Kidney (tissue), 14 donors: Measurements from ENCODE around the gene TRAF3. TPM values are rescaled to one million over a fixed set of nuclear protein-coding genes. Genes with fewer than 3 reads are reported as not detected.

Source experiments
- DNase-seq, 5 donors: peaks; one replicate each; pipeline ENCODE4 v3.0.0-alpha.2; 2013 to 2020
- FAIRE-seq: peaks from 2 replicates; lab custom pipeline; 2012; peaks lifted over from hg19 to GRCh38; lab: Jason Lieb, UNC
- H3K27ac ChIP-seq, 2 donors: one replicate each; pipeline ENCODE4 v1.7.0; 2013; ENCODE audit warnings: low read depth in 2 of 2, low read length in 2 of 2, inconsistent platforms in 1 of 2
- H3K27me3 ChIP-seq: one replicate; pipeline ENCODE4 v1.7.1; 2013; ENCODE audit warnings: low read length, inconsistent platforms; ENCODE audit not compliant: control insufficient read depth, insufficient read depth
- H3K36me3 ChIP-seq, 3 donors: one replicate each; pipeline versions ENCODE4 v1.7.0 to v1.7.1; 2013; ENCODE audit warnings: low read length in 3 of 3, control low read depth in 1 of 3, inconsistent platforms in 1 of 3; ENCODE audit not compliant: insufficient read depth in 3 of 3, control insufficient read depth in 2 of 3
- H3K4me1 ChIP-seq, 3 donors: one replicate each; pipeline versions ENCODE4 v1.7.0 to v1.7.1; 2013; ENCODE audit warnings: low read length in 3 of 3, inconsistent platforms in 1 of 3, low read depth in 1 of 3; ENCODE audit not compliant: control insufficient read depth in 2 of 3, insufficient read depth in 2 of 3
- H3K4me3 ChIP-seq, 3 donors: one replicate each; pipeline versions ENCODE4 v1.7.0 to v1.8.1; 2013; ENCODE audit warnings: low read length in 3 of 3, control low read depth in 1 of 3, inconsistent platforms in 1 of 3
- H3K9ac ChIP-seq, 3 donors: one replicate each; pipeline versions ENCODE4 v1.7.0 to v1.7.1; 2013; ENCODE audit warnings: low read length in 3 of 3, control low read depth in 1 of 3, inconsistent platforms in 1 of 3
- H3K9me3 ChIP-seq, 3 donors: one replicate each; pipeline versions ENCODE4 v1.7.0 to v1.7.1; 2013; ENCODE audit warnings: low read length in 3 of 3, control low read depth in 1 of 3, inconsistent platforms in 1 of 3; ENCODE audit not compliant: control insufficient read depth in 2 of 3, insufficient read depth in 1 of 3
- CTCF ChIP-seq: IDR thresholded peaks from 3 replicates; pipeline ENCODE4 v1.5.1; 2012; ENCODE audit warnings: mild to moderate bottlenecking, moderate library complexity, borderline replicate concordance; ENCODE audit not compliant: insufficient read depth; ENCODE audit errors: extremely low read depth
- intact Hi-C: fragments of 100-400 bp; cut with DNase I; formaldehyde crosslinking; loops from one replicate; pipeline ENCODE4 v1.11.1; 2022
- polyA plus RNA-seq: library from polyadenylated mRNA; stranded (reverse); fragments of 350-450 nt; fragmentation: Illumina TruSeq; extraction: RNeasy Lipid Tissue Mini Kit (QIAGEN cat#74804); gene quantifications from one replicate; pipeline ENCODE4 v1.2.3, GENCODE V29; 2014; ENCODE audit warnings: low read depth, low replicate concordance; ENCODE audit not compliant: insufficient read depth
- total RNA-seq: library from RNA; stranded (reverse); fragmentation: NEBNext Ultra II Directional; extraction: Animal tissue kit (Norgen Biotek cat#: 25700); gene quantifications from one replicate; pipeline ENCODE4 v1.2.1, GENCODE V29; 2021
- donor health status: control.
- donor health status: control.
- donor health status: control.
- donor health status: control.
- donor health status: control.
- donor health status: DM: yes; HTN: yes; CAD: no.
- donor health status: Normal renal cell carcinoma (clear cell type).

Gene TRAF3
- total and polyA plus RNA-seq, 2 donors from 2014 or later: 5.2 to 35.4 TPM

GRCh38 chr14:102811971-102812370, 34.7 kb downstream of the TRAF3 start:
- no peaks in the 10 kb centered on the region for H3K9me3 ChIP-seq
- no peak overlapping the region for H3K27ac ChIP-seq
- H3K27me3 ChIP-seq: no peaks in the 10 kb centered on the region
- no peak overlapping the region for H3K4me3 ChIP-seq
- no peak overlapping the region for H3K9ac ChIP-seq
- no peak for TF ChIP-seq CTCF
- intact Hi-C loops: no loop called here
- FAIRE-seq: no peak
- no peaks in the 10 kb centered on the region for H3K36me3 ChIP-seq
- no peak for DNase-seq
- H3K4me1 ChIP-seq: no peaks in the 10 kb centered on the region

- Histone ChIP-seq H3K4me3 (no peak overlapping the region), H3K9ac (no peak overlapping the region), H3K27me3 (no peaks in the 10 kb centered on the region), H3K4me1 (peaks cover 0 to 4% (median 2%) of the 10 kb centered on the region in 3 donors), H3K36me3 (no peaks in the 10 kb centered on the region), H3K27ac (no peak overlapping the region), H3K9me3 (no peaks in the 10 kb centered on the region)
- FAIRE-seq (no peak), DNase-seq (no peak)
- intact Hi-C loops: no loop called here
- no peak for TF ChIP-seq CTCF
These were observed 36.4 kb downstream of the TRAF3 start for GRCh38 chr14:102813691-102814090.

GRCh38 chr14:102817318-102817717, 40.1 kb downstream of the TRAF3 start:
- H3K36me3 ChIP-seq: no peaks in the 10 kb centered on the region
- H3K9ac ChIP-seq: no peak overlapping the region
- peaks cover 0 to 4% (median 2%) of the 10 kb centered on the region in 3 donors for H3K4me1 ChIP-seq
- no peak overlapping the region for H3K27ac ChIP-seq
- FAIRE-seq: no peak
- intact Hi-C loops: no loop called here
- H3K9me3 ChIP-seq: no peaks in the 10 kb centered on the region
- H3K27me3 ChIP-seq: no peaks in the 10 kb centered on the region
- DNase-seq: no peak
- H3K4me3 ChIP-seq: no peak overlapping the region
- TF ChIP-seq CTCF: no peak
